CD4-positive, alpha-beta T cell treated with Interleukin-1 beta for 1 hour (primary cell): Measurements from ENCODE around the gene NUP210.
A peak's percentile ranks its signal among the peaks of the same experiment; 100 is the strongest.

Experiments
- DNase-seq, 2 donors: peaks; one replicate each; pipeline ENCODE4 v3.0.0-alpha.2; 2020 to 2022

The NUP210 gene

DNA sequence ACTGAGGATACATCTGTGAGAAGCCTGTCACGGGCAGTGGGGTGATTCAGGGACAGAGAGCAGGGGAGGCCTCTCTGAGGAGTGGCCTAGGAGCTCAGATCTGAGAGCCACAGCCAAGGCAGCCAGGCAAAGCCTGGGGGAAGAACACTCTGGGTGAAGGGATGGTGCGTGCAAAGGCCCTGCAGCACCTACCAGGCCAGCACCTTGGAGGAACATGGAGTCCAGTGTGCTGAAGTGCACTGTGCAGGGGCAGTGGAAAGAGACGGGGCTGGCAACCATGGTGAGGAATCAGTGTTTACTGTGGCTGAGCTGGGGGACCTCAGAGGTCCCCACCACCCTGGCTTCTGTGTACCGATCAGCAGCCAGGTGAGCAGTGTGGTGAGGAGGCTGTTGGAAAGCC is 48.0 kb downstream of the NUP210 start:
- no peak for DNase-seq

GRCh38 chr3:13371100-13372075 is 48.7 kb downstream of the NUP210 start:
- DNase-seq: no peak

DNA sequence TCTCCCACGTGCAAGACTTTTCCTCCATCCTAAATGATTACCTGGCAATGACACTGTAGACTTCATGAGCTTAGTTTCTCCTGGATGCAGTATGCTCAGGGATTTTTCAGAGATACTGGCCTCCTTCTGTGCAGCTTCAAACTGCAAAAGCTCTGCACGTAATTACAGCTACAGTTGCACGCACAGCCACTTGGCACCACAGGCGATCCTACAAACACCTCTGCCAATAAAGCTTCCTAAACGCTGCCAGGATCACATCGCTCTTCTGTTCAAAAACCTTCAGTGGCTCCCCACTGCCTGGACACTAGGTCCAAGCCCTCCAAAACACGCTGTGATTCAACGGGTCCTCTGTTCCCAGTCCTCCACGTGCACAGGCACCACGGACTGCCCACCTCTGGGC is 49.5 kb downstream of the NUP210 start:
- no peak for DNase-seq

- no peak for DNase-seq
Measured at GRCh38 chr3:13370055-13370454, 50.1 kb downstream of the NUP210 start.

GRCh38 chr3:13368834-13369233 is 51.3 kb downstream of the NUP210 start:
- DNase-seq: no peak

DNA sequence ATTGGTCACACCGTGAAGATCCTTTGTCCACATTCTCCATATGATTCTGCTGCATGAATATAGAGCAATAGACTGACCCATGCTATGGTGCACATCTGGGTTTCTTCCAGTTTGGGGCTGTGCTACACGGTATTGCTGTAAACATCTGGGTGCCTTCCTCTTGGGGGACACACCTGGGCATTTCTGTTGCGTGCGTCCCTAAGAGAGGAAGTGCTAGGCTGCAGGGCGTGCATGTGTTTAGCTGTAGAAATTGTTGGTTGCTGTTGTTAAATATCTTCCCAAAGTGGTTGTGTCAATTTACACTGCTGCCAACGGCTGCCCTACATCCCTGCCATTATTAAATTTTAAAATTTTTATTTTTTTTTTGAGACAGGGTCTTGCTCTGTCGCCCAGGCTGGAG is 52.4 kb downstream of the NUP210 start:
- DNase-seq: no peak

DNA sequence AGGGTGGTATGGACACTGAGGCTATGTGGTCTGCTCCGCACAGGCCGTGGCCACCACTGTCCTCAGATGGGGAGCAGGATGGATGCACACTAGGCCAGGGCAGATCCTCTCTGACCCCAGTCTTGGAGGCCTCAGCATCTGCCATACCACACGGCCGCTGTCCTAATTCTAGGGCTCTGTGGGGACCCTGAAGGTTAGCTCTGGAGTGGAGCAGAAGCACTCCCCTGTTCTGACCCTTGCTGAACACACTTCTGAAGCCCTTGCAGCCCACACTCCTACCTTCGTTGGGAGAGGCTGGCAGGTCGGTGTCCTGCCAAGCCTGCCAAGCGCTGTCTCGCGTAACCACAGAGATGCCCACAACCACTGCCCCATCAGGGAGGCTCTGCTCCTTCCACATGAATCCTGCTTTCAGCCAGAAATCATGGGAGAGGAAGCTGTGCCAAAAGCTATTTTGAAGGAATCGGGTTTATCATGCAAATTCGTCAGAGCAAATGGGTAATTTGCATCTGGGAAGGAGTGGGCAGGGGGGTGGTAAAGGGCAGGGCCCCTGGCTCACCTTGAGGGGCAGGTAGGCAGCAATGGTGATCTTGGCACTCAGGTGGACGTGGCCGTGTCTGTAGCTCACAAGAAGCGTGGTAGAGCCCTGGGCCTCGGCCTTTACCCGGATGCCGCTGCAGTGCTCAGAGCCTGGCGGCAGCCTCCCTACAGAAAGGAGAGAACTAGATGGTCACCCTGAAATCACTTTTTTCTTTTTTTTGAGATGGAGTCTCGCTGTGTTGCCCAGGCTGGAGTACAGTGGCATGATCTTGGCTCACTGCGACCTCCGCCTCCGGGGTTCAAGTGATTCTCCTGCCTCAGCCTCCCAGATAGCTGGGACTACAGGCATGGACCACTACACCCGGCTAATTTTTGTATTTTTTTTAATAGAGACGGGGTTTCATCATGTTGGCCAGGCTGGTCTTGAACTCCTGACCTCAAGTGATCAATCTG is 54.4 kb downstream of the NUP210 start:
- DNase-seq: no peak

DNA sequence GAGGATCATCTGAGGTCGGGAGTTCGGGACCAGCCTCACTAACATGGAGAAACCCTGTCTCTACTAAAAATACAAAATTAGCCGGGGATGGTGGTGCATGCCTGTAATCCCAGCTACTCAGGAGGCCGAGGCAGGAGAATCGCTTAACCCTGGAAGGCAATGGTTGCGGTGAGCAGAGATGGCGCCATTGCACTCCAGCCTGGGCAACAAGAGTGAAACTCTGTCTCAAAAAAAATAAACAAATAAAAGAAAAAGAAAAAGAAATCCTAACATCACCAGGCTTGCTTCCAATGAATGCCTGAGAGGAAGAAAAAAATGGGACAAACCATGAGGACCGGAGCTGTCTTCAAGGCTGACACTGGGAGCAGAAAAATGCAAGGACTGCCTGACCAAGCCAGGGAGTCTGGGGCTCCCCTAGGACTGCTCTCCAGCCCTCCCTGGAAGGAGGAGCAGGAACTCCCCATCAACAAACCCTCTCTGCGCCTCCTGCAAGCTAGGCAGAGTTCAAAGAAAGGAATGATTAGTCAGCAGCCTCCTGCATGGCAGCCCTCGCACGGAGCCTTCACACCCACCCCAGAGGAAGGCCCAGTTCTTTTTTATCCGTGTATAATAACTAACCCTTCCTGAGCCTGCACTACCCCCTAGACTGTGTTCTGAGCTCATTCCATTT is 55.4 kb downstream of the NUP210 start:
- DNase-seq: no peak

DNA sequence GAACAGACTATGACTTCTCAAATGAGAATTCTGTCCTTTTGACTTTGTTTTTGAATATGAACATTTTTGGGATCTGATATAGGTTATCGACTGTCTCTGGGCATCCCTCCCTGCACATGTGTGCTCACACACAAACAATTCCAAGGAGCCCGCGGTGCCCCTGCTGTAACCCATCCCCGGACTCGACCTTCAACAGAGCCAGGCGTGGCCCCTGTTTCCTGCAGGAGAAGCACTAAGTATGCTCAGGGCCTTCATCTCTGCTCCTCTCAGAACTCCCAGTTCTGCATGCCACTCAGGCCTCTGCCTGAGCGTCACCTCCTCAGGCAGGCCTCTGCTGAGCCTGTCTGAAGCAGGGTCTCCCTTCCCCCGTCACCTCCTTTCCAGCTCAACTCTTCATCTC is 57.6 kb downstream of the NUP210 start:
- DNase-seq: no peak

- no peak for DNase-seq
Measured at GRCh38 chr3:13359916-13360315, 60.2 kb downstream of the NUP210 start.

DNA sequence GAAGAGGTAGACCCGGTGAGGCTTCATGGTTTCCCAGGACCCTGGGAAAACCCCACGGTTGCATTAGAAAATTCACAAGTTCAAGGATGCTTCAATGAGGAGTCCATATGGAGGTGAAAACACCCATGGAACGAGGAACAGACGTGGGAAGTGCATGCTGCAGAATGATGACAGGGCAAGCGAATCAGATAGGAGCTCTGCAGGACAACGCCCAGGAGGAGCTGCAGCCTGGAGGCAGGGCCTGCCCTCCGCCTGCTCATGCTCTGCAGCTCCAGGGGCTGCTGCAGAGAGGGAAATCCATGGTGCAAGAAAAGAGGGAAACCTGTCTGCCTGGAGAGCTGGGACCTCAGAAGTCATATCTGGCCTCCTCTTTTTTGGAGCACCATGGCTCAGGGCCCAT is 61.5 kb downstream of the NUP210 start:
- DNase-seq: no peak

- DNase-seq: no peak
Measured at GRCh38 chr3:13358051-13358450, 62.1 kb downstream of the NUP210 start.

- no peak for DNase-seq
Measured at GRCh38 chr3:13357074-13357473, 63.0 kb downstream of the NUP210 start.

DNA sequence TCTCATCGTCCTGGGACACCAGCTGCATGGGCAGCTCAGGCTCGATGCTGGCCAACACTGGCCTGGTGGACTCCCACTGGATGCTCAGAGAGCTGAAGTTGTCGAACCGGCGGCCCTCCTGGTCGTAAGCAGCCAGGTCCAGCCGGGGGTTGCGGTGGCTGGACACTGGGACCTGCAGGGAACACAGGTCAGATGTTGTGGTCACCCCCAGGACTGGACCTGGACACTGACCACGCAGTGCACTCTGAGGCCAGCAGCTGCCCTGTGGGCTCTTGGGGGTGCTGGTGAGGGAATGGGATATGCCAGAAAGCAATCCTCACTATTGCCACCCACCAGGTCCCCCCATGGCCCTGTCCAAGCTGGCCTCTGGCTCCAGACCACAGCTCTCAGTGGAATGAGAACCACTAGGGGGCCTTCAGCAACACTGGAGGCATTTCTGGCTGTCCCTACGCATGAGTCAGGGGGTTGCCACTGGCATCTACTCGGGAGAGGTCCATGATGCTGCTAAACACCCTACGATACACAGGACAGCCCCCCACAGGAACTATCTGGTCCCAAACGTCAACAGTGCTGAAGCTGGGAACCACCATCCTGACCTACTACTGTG is 66.1 kb downstream of the NUP210 start:
- DNase-seq: no peak

DNA sequence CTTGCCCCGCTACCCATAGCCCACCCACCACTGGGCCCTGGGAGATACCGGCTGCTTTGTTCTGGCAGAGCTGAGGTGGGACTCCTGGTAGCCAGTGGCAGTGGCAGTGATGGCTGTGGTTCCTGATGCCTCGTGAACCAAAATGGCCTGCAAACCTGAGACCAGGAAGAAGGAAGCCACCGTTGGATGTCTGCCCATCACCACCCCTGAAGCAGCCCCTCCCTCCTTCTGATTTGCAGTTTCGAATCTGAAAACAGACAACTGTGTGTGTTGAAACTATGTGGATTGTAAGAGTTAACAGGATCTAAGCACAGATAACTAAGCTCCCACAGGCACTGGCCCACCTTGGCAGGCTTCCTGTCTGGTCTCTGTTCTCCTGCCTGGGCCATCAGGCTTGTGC is 66.6 kb downstream of the NUP210 start:
- no peak for DNase-seq

- DNase-seq: peak in 1 of 2 donors; percentile 34
Measured at GRCh38 chr3:13352621-13353131, 67.4 kb downstream of the NUP210 start.

- DNase-seq: no peak
Measured at GRCh38 chr3:13349823-13350222, 70.3 kb downstream of the NUP210 start.

DNA sequence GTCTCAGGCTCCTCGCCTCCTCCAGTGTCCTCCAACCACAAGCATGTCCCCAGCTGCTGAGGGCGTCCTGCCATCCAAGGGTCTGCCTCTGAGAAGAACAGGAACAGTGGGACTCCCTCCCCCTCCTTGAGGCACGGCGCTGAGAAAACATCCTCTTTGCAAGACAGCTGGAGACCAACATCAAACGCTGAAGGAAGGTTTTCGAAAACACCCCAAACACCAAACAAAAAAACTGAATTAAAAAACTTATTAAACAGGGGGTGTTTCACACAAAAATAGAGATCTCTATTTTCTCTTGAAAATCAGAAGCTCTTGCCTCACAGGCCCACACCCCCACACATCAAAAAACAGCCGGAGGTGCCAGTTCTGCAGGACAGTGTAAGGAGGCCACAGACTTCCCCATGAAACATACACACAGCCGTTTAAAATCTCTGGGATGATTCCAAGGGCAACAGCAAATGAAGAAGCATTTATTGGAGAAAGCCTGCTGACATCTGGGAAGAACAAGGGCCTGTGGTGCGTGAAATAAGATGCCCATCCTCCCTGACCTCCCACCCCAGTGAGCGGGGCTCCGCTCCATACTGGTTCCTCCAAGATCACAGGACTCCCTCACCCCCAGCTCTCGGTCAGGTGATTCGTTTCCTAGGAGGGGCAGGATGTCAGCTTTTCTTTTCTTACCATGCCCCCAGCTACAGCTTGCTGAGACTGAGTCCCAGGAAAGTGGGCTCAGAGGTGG is 71.3 kb downstream of the NUP210 start:
- peak in 1 of 2 donors; percentile 10 for DNase-seq

DNA sequence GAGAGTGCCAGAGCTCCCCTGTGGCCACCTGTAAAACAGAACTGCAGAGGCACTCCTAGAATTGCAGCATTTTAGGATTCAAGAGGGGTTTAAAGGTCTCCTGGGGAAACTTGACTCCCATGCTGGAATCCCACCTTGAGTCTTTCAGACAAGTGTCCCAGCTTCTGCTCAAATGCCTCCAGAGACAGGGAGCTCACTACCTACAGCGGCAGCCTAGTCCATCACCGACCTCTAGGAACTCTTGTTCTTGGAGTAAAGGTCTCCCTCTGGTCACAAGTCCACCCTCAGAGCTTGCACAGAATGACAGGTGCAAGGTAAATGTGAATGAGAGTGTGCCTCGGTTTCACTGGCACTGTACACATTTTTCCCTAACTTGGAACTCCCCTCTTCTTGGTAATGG is 72.0 kb downstream of the NUP210 start:
- DNase-seq: no peak

DNA sequence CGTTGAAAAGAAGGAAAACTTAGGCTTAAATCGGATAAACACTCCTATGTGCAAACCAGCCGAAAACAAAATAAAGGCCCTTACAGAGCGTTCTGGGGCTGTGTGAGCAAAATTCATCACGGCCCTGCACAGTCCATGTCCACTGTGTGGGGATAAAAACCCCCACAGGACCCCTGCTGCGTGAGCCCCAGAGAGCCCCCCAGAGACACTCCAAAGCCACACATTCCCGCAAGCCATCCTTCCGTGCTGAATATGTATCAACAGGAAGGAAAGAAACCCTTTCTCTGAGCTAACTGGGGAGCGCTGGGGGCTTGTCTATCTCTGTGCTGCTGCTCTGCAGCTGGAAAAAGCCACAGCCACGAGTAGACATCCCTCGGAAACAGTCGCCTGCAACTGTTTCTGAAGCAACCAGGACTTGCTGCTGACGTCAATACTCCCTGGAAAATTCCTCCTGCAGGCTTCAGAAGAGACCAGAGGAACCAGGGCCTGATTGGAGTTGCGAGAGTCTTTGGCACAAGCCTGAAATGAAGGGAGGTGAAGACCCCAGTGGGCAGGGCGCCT is 72.7 kb downstream of the NUP210 start:
- no peak for DNase-seq
